DMS114 treated with DMSO at 0.1 percent for 48 hours (cell line): ENCODE results near the gene BTF3.
"Not testable (repeated sequence)": the region's sequence is repeated elsewhere in the genome, so short reads cannot be mapped to it uniquely, and the experiment has no call there.

ENCODE experiments used
- DNase-seq: peaks from one replicate; lab custom pipeline; 2025; ENCODE audit not compliant: unreplicated experiment; lab: John Stamatoyannopoulos, UW

The BTF3 gene

DNA sequence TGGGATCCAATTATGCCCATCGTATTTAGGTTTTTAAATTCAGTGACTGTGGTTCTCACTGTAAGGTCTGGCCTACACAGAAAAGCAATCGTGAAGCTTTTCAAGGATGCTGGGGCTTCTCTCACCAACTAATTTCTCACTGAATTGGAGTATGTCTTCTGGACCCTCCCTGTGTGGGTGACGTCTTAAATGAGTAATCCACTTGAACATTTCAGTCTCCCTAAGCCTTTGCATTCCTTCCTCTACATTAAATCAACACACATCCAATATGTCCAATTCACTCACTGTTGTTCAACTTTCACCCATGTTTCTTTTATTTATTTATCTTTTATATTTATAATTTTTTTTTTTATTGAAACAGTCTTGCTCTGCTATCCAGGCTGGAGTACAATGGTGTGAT is 12.5 kb upstream of the BTF3 start:
- no peak for DNase-seq

DNA sequence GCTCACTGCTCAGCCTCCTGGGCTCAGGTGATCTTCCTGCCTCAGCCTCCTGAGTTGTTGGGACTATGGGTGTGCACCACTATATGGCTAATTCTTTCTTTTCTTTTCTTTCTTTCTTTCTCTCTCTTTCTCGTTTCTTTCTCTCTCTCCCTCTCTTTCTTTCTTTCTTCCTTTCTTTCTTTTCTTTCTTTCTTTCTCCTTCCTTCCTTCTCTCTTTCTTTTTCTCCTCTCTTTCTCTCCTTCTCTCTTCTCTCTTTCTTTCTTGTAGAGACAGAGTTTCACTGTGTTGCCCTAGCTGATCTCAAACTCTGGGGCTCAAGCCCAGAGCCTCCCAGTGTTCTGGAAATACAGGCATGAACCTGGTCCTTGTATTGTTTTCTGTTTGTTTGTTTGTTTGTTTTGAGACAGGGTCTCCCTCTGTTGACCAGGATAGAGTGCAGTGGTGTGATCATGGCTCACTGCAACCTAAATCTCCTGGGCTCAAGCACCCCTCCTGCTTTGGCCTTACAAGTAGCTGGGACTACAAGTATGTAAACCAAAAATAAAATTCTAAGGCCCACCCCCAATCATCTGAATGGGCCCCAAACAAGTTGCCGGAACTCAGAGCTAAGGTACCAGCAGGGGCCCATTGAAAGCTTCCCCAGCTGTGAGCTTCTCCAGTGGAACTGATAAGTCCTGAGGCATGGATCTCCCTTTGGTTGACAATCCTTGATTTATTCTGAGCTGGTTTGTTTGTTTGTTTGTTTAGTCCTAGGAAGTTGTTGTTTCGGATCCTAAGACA is 11.9 kb upstream of the BTF3 start:
- DNase-seq = no peak

DNA sequence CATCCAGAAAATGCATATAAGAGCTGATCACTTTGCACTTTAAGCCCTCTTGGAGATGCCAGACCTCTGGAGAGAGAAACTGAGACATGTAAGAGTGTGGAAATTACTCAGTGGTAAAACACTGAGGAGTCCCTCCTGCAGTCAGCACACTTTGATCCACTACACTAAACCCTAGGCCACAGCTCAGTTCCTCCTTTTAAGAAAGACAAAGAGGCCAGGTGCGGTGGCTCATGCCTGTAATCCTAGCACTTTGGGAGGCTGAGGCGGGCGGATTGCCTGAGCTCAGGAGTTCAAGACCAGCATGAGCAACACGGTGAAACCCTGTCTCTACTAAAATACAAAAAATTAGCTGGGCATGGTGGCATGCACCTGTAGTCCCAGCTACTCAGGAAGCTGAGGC is 11.0 kb upstream of the BTF3 start:
- not testable (repeated sequence) for DNase-seq

DNA sequence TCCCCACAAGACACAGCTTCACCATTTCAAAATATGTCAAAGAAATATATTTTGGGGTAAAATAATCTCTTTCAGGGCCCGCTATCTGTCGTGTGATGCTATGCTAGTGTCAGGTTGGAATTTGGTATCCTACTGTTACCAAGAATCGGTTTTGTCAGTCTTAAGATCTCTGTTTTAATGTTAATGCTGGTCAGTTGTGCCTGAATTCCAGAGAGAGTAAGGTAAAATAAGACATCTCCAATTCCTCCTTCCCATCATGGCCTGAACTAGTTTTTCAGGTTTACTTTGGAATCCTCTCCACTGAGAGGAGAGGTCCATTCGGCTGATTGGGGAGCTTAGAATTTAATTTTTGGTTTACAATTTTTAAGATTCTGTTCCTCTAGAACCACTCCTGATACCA is 10.4 kb upstream of the BTF3 start:
- no peak for DNase-seq

DNA sequence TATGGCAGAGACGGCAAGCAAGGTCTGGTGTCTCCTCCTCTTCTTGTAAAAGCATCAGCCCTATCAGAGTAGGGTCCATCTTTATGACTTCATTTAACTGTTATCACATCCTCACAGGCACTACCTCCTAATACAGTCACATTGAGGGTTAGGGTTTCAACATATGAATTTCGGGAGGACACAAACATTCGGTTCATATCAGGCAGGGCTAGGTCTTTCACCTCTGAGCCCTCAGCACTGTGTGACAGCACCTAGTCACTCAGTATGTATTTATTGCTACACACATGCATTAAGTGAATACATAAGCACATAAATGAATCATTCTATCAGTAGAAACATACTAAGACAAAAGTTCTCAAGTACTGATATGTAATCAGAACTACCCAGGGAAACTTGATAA is 9.4 kb upstream of the BTF3 start:
- no peak for DNase-seq

DNA sequence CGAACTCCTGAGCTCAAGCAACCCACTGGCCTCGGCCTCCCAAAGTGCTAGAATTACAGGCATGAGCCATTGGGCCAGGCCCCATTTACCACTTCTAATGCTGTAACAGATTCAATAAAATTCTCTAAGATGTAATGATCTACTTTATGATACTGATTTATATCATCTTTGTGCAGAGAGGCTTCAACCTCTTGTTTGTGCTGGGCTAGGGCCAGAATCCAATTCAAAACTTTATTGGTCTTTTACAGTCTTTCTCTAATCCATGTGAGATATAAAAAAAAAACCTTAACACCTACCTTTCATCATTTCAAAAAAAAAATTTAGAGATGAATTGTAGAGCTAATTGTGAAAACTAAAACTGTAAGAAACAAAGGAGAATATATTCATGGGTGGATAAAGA is 8.2 kb upstream of the BTF3 start:
- no peak for DNase-seq

DNA sequence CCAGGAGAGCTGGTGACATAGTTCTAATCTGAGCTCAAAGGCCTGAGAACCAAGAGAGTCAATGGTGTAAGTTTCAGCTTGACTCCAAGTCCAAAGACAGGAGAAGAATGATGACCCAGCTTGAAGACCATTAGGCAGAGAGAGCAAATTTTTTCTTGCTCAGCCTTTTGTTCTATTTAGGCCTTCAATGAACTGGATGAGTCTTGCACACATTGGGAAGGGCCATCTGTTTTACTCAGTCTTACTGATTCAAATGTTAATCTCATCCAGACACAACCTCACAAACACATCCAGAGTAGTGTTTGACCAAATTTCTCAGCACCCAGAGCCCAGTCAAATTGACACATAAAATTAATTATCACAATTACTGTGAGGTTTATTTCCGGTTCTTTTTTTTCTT is 7.1 kb upstream of the BTF3 start:
- DNase-seq = no peak

DNA sequence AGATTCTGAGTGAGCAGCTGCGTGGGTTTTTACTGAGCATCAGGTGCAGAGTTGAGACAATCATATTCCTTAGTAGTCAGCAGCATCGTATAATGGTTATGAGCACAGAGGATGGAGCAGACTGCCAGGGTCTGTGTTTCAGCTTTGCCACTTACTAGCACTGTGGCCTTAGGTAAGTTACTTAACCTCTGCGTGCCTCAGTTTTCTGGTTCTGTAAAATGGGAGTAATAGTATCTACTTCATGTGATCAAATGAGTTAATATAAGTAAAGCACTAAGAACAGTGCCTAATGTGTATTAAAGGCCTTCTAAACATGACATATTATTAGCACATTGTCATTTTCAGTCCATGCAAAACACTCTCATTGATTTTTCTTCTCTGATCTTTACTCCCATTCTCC is 4.8 kb upstream of the BTF3 start:
- no peak for DNase-seq

DNA sequence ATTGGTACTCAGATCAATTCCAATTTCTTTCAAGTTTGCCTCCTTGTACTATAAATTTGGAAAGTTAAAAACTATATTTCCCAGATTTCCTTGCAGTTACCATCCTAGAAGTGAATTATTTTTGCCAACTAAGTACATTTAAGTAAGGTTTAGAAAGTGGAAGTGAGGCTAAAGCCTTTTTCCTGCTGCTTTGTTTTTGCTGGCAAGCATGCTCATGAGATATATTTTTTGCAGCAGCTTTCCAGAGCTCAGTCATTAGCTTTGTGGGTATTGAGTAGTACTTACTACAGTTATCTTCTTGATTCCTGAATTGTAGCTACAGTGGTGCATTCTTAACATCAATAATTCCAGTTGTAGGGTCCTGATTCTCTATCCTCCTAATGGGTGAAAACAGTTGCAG is 3.5 kb upstream of the BTF3 start:
- DNase-seq = no peak

DNA sequence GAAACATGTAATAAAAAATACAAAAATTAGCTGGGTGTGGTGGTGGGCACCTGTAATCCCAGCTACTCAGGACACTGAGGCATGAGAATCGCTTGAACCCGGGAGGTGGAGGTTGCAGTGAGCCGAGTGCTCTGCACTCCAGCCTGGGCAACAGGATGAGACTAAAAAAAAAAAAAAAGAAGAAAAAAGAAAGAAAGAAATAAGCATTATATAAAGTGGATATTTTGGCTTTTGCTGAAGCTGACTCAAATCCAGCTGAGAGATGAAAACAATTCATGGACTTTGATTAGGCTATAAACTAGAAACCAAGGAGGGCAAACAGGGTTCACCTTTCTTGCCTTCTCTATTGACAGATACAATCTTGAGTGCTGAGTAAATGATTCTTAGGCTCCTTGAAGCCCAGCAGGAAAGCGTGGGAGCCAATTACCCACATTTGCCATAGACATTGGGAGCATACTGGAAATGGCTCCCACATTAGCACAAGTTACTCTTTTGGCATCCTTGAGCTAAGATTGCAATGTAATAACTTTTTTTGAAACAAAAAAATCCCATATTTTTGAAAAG is 2.4 kb upstream of the BTF3 start:
- no peak for DNase-seq

DNA sequence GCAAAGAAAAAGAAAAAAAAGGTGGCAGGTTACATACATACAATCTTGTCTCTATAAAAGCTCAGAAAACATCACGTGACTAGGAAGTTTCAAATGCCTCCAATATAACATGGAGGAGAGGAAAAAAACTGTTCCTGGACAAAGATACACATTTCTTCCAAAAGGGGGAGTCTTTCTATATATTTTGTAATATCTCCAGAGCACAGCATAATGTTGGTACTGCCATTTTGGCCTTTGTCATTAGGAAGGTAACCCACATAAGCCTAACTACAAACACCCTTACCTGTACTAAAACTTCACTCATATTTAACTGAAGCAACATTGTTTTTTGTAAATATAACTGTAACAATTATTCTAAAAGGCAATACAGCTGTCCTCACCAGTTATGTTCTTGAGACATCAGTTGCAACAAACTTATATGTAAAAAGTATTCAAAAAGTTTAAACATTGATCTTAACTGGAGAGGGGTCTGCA is 1.2 kb upstream of the BTF3 start:
- peak; percentile 89 for DNase-seq

DNA sequence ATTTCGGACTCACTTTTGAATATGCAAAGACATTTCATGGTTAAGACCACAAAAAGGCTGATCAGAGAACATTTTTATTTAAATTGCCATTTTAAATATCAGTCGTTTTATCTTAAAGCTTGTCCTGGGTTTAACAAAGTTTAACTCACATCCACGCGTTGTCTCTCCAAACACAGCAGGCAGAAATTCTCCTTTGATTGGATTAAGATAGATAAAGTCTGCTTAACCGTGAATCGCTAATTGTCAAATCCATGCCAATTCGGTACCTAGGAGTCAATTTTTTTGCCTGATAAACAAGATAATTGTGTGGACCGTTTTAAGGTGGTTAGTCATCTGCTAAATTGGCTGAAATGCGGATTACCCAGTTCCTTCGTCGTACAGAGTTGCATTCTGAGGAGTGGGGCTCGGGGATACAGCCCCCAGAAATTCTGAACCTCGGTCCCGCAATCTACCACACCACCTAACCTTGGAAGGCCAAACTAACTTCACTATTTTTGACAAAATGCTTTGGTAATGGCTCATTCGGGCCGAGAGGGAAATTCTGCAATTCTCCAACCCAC is 665 bp upstream of the BTF3 start:
- DNase-seq = no peak

DNA sequence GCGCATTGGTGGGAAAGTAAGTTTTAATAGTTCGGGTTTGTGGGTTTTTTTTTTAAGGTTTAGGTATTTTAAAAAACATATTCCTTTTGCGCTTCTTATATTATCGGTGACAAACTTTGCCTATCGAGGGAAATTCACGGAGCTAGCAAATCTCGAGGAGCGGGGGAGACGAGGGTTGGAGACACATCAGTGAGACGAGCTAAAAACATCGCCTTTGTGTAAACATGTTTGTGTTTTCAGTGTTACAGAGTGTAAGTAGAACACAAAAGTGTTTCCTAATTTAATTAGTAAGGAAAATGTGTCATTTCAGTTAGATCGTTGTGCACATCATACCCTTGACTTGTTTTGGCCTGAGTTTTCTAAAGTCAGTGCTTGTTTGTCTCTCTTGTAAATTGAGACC is 945 bp downstream of the BTF3 start:
- no peak for DNase-seq

DNA sequence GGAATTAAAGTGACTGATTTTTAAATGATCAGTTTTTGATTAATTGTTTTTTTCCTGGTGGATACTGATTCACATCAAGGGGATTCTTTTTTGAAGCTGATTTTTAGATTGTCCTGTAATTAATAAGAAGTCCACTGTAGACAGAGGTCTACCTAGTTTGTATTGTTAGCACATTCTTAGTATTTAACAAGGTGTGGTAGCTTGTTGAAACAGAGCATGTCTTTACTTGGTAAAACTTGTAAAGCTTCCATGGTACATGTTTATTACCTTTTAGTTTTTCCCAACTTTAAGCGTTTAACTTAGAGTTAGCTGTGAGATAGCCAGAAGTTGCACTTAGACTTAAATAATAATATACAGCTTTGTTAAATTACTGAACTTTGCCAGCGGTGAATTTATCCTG is 1.5 kb downstream of the BTF3 start:
- no peak for DNase-seq

DNA sequence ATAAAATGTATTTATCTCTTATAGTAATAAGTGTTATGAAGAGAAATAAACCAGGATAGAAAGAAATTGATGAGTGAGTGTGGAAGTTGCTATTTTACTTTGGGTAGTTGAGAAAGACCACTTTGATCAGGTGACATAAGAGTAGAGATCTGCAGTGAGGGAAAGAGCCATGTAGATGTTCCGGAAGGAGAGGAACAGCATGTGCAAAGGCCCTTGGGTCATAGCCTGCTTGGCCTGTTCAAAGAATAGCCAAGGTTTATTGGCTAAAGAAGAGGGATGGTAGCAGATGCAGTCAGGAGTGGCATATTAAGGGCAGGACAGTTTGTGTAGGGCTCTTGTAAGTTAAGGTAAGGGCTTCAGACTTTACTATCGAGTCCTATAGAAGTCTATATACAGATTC is 3.2 kb downstream of the BTF3 start:
- no peak for DNase-seq

DNA sequence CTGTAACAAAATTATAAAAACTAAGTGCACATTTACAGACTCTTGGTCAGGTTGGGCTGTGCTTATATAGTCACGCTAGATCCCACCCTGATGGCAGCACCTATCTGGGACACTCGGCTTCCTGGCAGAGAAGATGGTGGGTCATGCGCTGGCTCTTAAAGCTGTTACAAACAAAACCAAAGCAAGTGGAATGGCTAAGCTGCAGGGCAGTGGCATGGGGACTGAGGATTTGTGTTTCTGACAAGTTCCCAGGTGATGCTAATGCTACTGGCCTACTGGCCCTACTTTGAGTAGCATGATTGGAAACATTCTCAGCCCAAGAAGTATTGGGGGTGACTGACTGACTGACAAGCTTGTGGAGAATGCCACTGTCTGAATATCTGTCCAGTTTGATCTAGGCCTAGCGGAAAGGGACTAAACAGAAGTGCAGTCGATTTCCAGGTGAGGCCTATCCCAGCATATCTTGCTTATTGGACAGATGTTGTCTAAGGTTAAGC is 8.3 kb downstream of the BTF3 start:
- no peak for DNase-seq

DNA sequence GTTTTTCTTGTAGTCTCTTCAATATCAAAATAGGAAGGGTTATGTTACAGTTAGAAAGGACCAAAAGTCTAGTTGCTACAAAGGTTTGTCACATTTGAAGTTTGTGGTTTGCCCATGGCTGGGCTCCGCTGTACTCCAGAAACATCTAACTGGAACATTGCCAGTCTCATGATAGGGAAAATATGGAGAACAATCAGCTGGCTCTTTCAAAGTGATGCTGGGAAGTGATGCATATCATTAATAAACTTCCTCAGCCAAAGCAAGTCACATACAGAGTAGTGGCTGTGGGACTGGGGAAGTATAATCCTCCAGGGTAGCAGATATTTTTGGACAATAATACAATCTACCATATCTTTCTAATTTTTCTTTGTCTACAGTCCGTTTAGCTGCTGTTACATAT is 8.8 kb downstream of the BTF3 start:
- no peak for DNase-seq

DNA sequence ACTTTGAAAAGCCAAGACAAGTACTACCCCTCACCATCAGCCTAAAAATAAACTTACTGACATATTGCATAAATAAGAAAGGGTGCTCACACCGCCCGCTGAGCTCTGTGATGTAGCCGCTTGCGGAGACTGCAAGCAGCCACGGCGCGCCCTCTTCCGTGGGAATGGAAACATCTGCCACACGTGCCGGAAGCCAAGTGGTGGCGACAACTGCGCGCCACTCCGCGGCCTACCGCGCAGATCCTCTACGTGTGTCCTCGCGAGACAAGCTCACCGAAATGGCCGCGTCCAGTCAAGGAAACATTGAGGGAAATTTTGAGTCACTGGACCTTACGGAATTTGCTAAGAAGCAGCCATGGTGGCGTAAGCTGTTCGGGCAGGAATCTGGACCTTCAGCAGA is 10.3 kb downstream of the BTF3 start:
- not testable (repeated sequence) for DNase-seq

DNA sequence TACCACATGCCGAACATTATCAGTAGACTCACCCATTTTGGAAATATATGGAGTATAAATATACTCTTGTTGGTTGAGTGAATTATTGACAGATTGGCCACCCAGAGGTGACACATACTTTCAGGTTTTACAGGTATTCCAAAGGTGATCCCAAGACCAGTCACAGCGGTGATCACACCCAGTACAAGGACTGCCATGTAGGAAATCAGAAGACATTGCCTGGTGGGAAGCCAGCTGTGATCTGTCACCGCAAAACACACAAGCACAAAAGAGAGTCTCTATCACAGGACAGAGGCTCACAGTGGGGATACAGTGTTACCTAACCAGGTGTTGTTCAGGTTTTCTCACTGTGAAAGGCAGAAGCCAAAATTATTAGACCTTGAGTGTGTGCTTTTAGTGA is 15.8 kb downstream of the BTF3 start:
- no peak for DNase-seq

DNA sequence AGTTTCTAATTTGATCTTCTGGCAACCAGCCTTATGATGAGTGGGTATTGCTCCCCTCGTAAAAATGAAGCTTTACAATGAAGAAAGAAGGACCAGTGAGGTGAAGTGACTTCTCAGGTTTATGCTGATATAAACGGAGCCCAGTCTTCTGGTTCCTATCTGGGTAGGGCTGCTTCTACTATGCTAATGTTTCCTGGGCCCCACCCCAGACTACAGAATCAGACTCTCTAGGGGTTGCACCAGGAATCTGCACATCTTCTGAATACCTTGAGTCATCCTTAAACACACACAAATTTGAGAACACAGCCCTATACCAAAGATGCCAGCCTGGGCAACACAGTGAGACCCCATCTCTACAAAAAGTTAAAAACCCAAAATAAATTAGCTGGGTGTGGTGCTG is 16.2 kb downstream of the BTF3 start:
- DNase-seq = no peak

DNA sequence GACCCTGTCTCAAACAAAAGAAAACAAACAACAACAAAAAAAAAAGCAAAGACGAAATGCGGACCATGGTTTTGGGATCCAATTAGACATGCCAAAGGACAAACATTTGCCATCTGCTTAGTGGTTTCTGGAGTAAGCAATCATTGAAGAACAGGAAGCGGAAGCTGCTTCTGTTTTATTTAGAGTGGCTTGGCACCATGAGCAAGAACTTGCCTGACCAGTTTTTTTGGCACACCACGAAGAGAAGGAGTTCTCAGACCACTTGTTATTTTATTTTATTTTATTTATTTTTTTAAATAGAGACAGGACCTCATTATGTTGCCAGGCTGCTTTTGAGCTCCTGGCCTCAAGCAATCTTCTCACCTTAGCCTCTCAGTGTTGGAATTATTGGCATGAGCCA is 17.0 kb downstream of the BTF3 start:
- no peak for DNase-seq

DNA sequence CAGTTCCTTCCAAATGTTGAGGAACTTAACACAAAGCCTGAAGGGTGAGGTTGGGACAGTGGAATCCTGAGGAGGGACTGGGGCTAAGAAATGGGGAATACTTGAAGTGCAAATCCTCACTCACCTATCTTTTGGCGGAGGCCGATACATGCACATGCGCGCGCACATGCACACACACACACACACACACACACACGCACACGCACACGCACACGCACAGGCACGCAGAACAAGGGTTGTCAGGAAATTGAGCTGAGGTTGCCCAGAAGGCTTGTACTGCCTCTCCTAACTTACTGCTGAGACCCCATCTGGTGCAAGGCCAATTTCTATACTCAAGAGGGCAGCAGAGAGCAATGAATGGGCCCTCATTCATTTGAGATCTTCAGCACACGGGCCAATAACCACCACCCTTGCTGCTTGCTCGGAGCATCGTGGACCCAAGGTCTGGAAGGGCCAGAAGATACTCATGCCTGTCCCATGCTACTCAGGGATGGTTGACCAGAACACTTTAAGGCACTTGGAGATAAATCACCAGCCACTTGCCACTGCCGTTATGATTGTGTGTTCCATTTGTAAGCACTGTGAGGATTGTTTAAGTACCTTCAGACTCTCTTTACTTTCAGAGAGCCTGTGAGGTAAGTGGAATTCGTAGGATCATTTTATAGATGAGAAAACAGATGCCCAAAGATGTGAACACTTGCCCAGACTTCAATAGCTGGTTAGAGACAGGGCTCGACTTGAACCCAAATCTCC is 21.5 kb downstream of the BTF3 start:
- peak; percentile 88 for DNase-seq
